SK-N-SH treated with all-trans-retinoic acid at 6 μM for 48 hours (cell line): ENCODE measurements around the gene TRPM6.

Source experiments
- ISL1 ChIP-seq: fragments of 250-450 bp; sonication (Bioruptor Pico); IDR thresholded peaks from 2 replicates; pipeline ENCODE4 v2.1.2; 2022; ENCODE audit warnings: mild to moderate bottlenecking, moderate library complexity
- OSR1 ChIP-seq: fragments of 250-450 bp; sonication (Bioruptor Pico); IDR thresholded peaks from 2 replicates; pipeline ENCODE4 v1.8.0; 2022; ENCODE audit warnings: moderate library complexity, mild to moderate bottlenecking, inconsistent platforms
- RARB ChIP-seq: fragments of 250-450 bp; sonication (Bioruptor Pico); IDR thresholded peaks from 2 replicates; pipeline ENCODE4 v1.8.0; 2021; ENCODE audit warnings: mild to moderate bottlenecking, moderate library complexity
- TSHZ2 ChIP-seq: fragments of 250-450 bp; sonication (Bioruptor Pico); IDR thresholded peaks from 2 replicates; pipeline ENCODE4 v1.5.0; 2020; ENCODE audit warnings: mild to moderate bottlenecking, moderate library complexity
- ZC3H10 ChIP-seq: fragments of 250-450 bp; sonication (Bioruptor Pico); IDR thresholded peaks from 2 replicates; pipeline ENCODE4 v1.5.1; 2021; ENCODE audit warnings: mild to moderate bottlenecking, moderate library complexity
- ZFP30 ChIP-seq: fragments of 450-650 bp; formaldehyde crosslinking; IDR thresholded peaks from 2 replicates; pipeline ENCODE4 v1.5.0; 2022; ENCODE audit warnings: mild to moderate bottlenecking, moderate library complexity
- ZNF70 ChIP-seq: fragments of 450-650 bp; formaldehyde crosslinking; IDR thresholded peaks from 2 replicates; pipeline ENCODE4 v1.5.0; 2020; ENCODE audit warnings: mild to moderate bottlenecking, moderate library complexity
- TF ChIP-seq, protein P1 (sequence below): fragments of 250-450 bp; sonication (Bioruptor Pico); IDR thresholded peaks from 2 replicates; pipeline ENCODE4 v1.8.0; 2020; ENCODE audit warnings: mild to moderate bottlenecking, moderate library complexity, borderline replicate concordance
- TF ChIP-seq, protein P2 (sequence below): fragments of 250-450 bp; sonication (Bioruptor Pico); IDR thresholded peaks from 2 replicates; pipeline ENCODE4 v1.5.1; 2020; ENCODE audit warnings: low read depth, mild to moderate bottlenecking, moderate library complexity
- TF ChIP-seq, protein P3 (sequence below): fragments of 250-450 bp; sonication (Bioruptor Pico); IDR thresholded peaks from 2 replicates; pipeline ENCODE4 v1.5.1; 2021; ENCODE audit warnings: mild to moderate bottlenecking, moderate library complexity

DNA sequence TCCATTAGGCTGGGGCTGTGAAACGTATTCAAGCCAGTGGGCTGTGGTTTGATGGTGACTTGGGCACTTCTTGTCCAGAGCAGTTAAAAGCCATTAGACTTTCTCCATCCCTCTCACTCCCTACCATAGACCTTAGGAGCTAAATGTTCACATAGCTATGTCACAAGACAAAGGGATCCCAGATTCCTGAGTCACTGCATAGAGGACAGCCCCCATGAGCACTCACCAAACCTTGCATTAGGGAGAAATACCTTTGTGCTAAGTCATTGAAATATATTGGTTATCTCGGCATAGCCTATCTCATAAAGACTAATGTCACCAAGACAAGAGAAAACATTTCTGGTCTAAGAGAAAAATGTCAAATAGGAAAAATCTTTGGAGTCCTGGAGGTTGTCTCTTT, 104.3 kb downstream of the TRPM6 start:
- TF ChIP-seq, protein P1, sequence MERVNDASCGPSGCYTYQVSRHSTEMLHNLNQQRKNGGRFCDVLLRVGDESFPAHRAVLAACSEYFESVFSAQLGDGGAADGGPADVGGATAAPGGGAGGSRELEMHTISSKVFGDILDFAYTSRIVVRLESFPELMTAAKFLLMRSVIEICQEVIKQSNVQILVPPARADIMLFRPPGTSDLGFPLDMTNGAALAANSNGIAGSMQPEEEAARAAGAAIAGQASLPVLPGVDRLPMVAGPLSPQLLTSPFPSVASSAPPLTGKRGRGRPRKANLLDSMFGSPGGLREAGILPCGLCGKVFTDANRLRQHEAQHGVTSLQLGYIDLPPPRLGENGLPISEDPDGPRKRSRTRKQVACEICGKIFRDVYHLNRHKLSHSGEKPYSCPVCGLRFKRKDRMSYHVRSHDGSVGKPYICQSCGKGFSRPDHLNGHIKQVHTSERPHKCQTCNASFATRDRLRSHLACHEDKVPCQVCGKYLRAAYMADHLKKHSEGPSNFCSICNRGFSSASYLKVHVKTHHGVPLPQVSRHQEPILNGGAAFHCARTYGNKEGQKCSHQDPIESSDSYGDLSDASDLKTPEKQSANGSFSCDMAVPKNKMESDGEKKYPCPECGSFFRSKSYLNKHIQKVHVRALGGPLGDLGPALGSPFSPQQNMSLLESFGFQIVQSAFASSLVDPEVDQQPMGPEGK (CRISPR knock-in tag) = no peak
- no peak for TF ChIP-seq RARB (CRISPR knock-in tag)
- no peak for TF ChIP-seq TSHZ2 (CRISPR knock-in tag)
- TF ChIP-seq ZC3H10 = no peak
- TF ChIP-seq, protein P2, sequence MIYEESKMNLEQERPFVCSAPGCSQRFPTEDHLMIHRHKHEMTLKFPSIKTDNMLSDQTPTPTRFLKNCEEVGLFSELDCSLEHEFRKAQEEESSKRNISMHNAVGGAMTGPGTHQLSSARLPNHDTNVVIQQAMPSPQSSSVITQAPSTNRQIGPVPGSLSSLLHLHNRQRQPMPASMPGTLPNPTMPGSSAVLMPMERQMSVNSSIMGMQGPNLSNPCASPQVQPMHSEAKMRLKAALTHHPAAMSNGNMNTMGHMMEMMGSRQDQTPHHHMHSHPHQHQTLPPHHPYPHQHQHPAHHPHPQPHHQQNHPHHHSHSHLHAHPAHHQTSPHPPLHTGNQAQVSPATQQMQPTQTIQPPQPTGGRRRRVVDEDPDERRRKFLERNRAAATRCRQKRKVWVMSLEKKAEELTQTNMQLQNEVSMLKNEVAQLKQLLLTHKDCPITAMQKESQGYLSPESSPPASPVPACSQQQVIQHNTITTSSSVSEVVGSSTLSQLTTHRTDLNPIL (CRISPR knock-in tag) = no peak
- no peak for TF ChIP-seq ZFP30 (CRISPR knock-in tag)
- no peak for TF ChIP-seq ISL1 (CRISPR knock-in tag)
- TF ChIP-seq ZNF70 (CRISPR knock-in tag) = no peak
- no peak for TF ChIP-seq OSR1
- TF ChIP-seq, protein P3, sequence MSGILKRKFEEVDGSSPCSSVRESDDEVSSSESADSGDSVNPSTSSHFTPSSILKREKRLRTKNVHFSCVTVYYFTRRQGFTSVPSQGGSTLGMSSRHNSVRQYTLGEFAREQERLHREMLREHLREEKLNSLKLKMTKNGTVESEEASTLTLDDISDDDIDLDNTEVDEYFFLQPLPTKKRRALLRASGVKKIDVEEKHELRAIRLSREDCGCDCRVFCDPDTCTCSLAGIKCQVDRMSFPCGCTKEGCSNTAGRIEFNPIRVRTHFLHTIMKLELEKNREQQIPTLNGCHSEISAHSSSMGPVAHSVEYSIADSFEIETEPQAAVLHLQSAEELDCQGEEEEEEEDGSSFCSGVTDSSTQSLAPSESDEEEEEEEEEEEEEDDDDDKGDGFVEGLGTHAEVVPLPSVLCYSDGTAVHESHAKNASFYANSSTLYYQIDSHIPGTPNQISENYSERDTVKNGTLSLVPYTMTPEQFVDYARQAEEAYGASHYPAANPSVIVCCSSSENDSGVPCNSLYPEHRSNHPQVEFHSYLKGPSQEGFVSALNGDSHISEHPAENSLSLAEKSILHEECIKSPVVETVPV (CRISPR knock-in tag) = no peak
